ENCODE measurements around the gene ELMO1.

The ELMO1 gene

DNA sequence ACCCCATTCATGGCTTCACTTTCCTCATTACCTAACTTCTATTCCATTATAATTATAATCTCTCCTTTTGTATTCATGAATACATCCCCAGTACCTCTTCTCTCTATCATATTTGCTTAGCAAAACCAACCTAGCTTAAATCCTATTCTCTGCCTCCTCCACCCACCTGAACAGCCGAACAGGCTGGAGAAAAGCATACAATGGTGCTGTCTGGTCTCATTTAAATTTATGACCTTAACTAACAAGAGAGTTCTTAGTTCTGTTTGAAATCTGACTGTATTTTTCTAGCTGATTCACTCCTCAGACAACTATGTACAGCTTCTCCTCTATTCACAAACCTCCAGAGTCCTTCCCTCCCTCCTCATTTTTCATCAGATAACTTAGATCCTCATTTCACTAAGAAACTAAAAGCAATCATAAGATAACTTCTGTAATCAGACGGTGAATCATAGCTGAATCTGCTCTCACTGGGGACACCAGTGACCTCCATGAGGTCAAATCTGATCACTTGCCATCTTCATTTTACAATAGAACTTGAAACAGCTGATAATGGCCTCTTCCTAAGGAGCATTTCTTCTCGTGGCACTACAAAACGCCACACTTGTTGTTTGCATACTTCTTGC is 490.4 kb downstream of the ELMO1 start:
- Mint-ChIP-seq H3K9me3 (no peaks in the 10 kb centered on the region), H3K36me3 (peaks cover 17% of the 10 kb centered on the region), H3K27me3 (no peaks in the 10 kb centered on the region), H3K4me3 (no peak overlapping the region), H3K4me1 (peaks cover 22% of the 10 kb centered on the region), H3K27ac (no peak overlapping the region)
- no peak for ATAC-seq

DNA sequence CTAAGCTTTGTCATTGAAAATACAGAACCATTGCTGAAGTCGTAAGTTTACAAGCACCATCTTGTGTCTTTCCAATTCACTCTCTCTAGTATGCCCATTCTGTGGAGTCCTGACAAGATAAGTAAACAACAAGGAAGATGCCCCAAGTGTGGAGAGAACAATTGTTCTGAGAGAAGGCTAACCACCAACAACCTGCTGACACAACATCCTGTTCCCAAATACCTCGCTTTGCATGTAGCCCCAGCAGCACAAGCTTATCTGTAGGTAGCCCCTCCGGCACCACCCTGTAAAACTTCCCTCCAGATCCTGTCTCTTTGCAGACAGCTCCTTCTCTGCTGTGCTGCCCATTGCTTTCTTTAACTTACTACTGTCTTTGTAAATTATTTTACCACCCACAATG is 491.0 kb downstream of the ELMO1 start:
- ATAC-seq: no peak
- no peak overlapping the region for H3K27ac Mint-ChIP-seq
- peaks cover 21% of the 10 kb centered on the region for H3K4me1 Mint-ChIP-seq
- no peaks in the 10 kb centered on the region for H3K27me3 Mint-ChIP-seq
- no peak overlapping the region for H3K4me3 Mint-ChIP-seq
- peaks cover 13% of the 10 kb centered on the region for H3K36me3 Mint-ChIP-seq
- no peaks in the 10 kb centered on the region for H3K9me3 Mint-ChIP-seq

DNA sequence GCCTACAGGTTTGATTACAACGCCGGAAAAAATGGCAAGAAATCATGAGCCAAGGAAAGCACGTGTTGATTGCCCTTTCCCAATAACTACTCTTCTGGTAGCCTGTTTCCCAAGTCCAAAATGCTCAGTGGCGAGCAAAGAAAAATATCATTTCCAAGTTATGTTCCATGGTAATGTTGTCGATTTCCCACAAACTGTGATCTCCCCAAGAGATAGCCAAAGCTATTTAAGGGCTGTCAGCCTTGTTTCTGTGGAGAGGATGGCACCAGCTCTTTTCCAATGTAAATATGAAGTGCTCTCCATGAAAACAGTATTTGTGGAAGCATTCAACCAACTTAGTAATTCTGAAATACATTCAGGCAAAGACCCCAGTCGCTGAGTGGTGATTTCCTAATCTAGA is 491.9 kb downstream of the ELMO1 start:
- Mint-ChIP-seq H3K27ac (no peak overlapping the region), H3K36me3 (peaks cover 14% of the 10 kb centered on the region), H3K4me3 (no peak overlapping the region), H3K4me1 (peaks cover 22% of the 10 kb centered on the region), H3K9me3 (no peaks in the 10 kb centered on the region), H3K27me3 (no peaks in the 10 kb centered on the region)
- no peak for ATAC-seq

- Mint-ChIP-seq H3K9me3 (no peaks in the 10 kb centered on the region), H3K36me3 (peaks cover 21% of the 10 kb centered on the region), H3K4me1 (peaks cover 34% of the 10 kb centered on the region), H3K27ac (no peak overlapping the region), H3K4me3 (no peak overlapping the region), H3K27me3 (no peaks in the 10 kb centered on the region)
- no peak for ATAC-seq
Observed at GRCh38 chr7:36955456-36956129, 493.1 kb downstream of the ELMO1 start.

GRCh38 chr7:36951257-36951697 is 497.4 kb downstream of the ELMO1 start:
- Mint-ChIP-seq H3K4me3 (no peak overlapping the region), H3K27me3 (no peaks in the 10 kb centered on the region), H3K4me1 (peaks cover 71% of the 10 kb centered on the region), H3K27ac (peak overlapping the region; percentile 1), H3K36me3 (peaks cover 60% of the 10 kb centered on the region), H3K9me3 (peaks cover 9% of the 10 kb centered on the region)
- ATAC-seq: peak; percentile 85

DNA sequence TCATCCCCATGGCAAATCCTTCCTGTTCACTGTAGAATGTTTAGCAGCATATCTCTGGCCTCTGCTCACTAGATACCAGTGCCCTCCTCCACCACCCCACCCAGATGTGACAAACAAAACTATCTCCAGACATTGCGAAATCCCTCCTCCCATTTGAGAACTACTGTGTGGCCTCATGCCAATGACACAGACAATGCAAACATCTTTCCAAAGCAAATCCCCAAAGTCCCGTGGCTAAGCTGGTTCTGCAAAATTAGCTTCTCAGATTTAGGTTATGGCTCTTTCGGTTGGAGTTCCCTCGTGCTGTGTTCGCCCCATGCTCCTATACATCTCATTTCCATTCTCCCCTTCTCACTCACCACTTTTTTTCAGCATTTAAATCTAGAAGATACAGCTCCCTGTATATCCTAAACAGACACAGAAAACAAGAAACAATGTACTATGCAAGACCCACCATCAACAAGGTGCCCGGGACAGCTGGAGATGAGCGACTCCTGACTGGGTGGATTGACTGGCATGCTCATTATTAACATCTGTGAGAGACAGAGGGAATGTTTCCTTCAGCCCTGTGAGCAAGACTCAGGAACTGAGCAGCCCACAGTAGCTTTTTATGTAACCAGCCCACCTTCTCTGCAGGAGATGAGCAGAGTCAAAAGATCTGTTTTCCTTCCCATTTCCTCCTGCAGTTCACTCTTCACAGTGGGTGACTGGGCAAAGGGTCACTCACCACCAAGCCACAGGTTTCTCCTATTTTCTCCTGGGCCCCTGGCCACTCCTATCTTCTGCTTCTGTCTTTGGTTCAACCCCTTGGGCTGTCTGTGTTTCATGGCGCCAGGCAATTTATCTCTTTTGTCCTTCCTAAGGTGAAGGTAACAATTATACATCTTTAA is 498.7 kb downstream of the ELMO1 start:
- H3K27ac Mint-ChIP-seq: no peak overlapping the region
- no peaks in the 10 kb centered on the region for H3K27me3 Mint-ChIP-seq
- peaks cover 71% of the 10 kb centered on the region for H3K4me1 Mint-ChIP-seq
- H3K36me3 Mint-ChIP-seq: peaks cover 60% of the 10 kb centered on the region
- H3K9me3 Mint-ChIP-seq: peaks cover 9% of the 10 kb centered on the region
- ATAC-seq: no peak
- no peak overlapping the region for H3K4me3 Mint-ChIP-seq

DNA sequence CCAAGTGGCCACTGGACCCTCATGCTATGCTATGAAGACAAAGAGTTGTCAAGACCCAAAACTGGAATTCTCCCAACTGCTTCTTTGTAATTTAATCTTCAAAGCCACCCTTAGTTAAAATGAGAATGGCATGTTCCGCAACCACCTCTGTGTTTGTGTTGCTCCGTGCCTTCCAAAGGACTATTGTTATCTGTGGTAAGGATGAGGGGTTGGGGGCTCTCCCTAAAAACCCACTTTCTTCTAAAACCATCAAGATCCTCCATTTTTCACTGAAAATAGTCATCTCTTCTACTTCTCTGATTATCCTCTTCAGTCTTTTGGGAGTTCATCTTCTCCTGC is 502.3 kb downstream of the ELMO1 start:
- Mint-ChIP-seq H3K4me1 (peaks cover 84% of the 10 kb centered on the region), H3K9me3 (peaks cover 9% of the 10 kb centered on the region), H3K36me3 (peaks cover 68% of the 10 kb centered on the region)

GRCh38 chr7:36945612-36946400 is 502.9 kb downstream of the ELMO1 start:
- H3K9me3 Mint-ChIP-seq: peaks cover 9% of the 10 kb centered on the region
- H3K27me3 Mint-ChIP-seq: no peaks in the 10 kb centered on the region
- no peak overlapping the region for H3K4me3 Mint-ChIP-seq
- peaks cover 68% of the 10 kb centered on the region for H3K36me3 Mint-ChIP-seq
- no peak overlapping the region for H3K27ac Mint-ChIP-seq
- H3K4me1 Mint-ChIP-seq: peaks cover 79% of the 10 kb centered on the region
- ATAC-seq: no peak

More for the DNA sequence above, 502.3 kb downstream of the ELMO1 start:
- H3K27ac Mint-ChIP-seq: no peak overlapping the region
- no peak for ATAC-seq
- no peaks in the 10 kb centered on the region for H3K27me3 Mint-ChIP-seq
- H3K4me3 Mint-ChIP-seq: no peak overlapping the region

DNA sequence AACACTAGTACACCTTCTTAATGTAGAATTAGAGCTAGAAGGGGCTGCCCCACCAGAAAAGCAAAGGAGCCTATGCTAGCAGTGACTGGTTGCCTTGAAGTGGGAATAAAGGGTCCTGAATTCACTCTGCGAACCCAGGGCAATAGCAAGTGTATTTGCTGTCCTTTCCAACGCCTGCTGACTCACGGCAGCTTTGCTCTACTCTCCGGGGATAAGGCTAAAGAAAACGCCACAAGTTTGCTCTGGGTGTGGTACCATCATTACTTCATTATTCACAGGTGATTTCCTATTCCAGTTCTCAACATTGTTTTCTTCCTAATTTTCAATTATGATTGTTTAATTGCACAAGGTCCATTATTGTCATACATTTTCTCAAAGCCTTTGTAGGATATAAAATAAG is 503.8 kb downstream of the ELMO1 start:
- no peak overlapping the region for H3K27ac Mint-ChIP-seq
- peaks cover 68% of the 10 kb centered on the region for H3K36me3 Mint-ChIP-seq
- H3K4me1 Mint-ChIP-seq: peaks cover 69% of the 10 kb centered on the region
- peaks cover 12% of the 10 kb centered on the region for H3K9me3 Mint-ChIP-seq
- H3K4me3 Mint-ChIP-seq: no peak overlapping the region
- ATAC-seq: no peak
- no peaks in the 10 kb centered on the region for H3K27me3 Mint-ChIP-seq

DNA sequence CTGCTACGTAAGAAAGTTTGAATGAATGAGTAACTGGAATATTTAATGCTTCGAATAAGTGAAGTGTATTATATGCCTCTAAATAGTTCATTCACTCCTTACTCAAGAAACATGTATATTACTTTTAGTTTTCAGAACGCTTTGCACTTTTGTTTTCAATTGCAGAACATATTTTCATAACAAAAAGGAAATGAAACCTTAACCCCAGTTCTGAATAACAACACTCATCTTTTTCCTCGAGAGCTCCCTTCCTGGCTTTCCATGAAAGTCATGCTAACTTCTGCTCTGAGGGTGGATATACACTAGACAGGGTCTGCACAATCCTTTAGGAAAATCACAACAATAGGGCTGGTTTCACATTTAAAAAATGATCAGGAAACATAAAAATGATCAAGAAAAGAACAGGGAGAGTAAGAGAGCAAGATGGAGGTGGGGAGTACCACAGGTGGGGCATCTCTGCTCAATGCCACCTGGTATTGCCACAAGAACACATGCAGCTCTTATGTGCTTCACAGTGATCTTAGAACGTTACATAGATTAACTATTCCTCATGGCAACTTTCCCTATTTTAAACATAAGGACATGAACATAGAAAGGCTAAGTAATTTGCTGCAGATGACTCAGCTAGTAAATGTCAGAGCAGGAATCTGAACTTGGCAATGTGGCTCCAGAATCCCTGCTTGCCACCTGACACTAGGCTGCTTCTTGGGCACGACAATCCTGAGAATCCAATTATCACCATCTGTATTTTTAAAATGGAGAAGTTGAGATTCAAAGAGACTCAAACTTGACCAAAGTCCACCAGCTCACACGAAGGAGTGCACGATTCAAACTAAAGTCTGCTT is 504.9 kb downstream of the ELMO1 start:
- Mint-ChIP-seq H3K27me3 (no peaks in the 10 kb centered on the region), H3K4me1 (peaks cover 60% of the 10 kb centered on the region), H3K36me3 (peaks cover 67% of the 10 kb centered on the region), H3K27ac (peak overlapping the region; percentile 53), H3K9me3 (peaks cover 15% of the 10 kb centered on the region), H3K4me3 (peak overlapping the region; percentile 54)
- peak; percentile 70 for ATAC-seq

DNA sequence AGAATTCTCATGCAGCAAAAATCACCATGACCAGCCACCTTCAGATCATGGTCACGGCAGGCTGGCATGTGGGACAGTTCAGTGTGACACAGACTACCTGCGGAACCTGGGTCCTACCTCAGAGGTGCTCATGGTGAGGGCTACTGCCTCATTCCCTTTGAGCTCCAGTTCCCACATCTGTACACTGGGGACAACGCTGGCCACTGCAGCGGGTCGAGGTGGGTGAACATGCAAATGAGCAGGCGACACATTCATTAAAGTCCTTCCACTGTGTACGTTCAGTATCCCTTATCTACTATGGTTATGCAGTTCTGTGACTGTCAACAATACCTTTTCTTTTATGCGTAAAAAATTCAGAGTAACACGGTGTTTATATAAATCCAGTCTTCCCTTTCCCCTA is 505.7 kb downstream of the ELMO1 start:
- peak overlapping the region; percentile 53 for H3K27ac Mint-ChIP-seq

DNA sequence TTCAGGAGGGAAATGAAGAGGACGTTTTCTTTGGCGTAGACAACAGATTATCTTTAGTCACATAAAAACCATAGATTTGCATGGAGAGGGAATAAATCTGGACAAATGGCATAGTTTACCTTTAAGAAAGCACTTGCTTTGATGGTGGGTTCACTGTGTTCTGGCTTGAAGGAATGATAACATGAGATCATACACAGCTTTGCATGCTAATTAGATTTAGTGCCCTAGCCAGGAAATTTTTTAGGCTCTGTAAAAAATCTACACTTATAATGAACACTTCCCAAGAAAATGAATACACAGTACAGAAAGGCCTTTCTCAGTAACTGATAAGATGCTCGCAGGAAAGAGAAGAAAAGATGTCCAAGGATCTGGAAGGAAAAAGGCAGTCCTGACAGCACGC is 506.1 kb downstream of the ELMO1 start:
- H3K36me3 Mint-ChIP-seq: peaks cover 70% of the 10 kb centered on the region
- H3K27me3 Mint-ChIP-seq: no peaks in the 10 kb centered on the region
- H3K27ac Mint-ChIP-seq: no peak overlapping the region
- no peak for ATAC-seq
- no peak overlapping the region for H3K4me3 Mint-ChIP-seq
- peaks cover 14% of the 10 kb centered on the region for H3K9me3 Mint-ChIP-seq
- peaks cover 51% of the 10 kb centered on the region for H3K4me1 Mint-ChIP-seq

More for the DNA sequence above, 505.7 kb downstream of the ELMO1 start:
- Mint-ChIP-seq H3K4me3 (no peak overlapping the region), H3K27me3 (no peaks in the 10 kb centered on the region), H3K4me1 (peaks cover 55% of the 10 kb centered on the region), H3K9me3 (peaks cover 18% of the 10 kb centered on the region), H3K36me3 (peaks cover 70% of the 10 kb centered on the region)
- no peak for ATAC-seq

DNA sequence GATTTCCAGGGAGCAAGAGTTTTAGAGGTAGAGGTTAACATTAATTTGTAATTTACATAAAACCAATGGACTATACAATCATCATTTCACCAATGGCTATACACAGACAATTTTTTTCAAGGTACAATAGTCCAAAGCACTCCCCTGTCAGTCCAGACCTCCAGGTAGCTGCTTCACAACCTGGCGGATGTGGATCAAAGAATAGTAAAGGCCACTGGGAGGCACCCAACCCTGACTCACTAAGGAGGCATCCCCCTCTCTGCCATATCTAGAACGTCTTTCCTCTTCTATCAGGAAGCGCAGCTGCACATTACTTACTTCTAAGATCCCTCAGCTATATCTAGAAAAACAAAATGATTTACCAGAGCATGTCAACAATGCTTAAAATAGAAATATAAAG is 506.6 kb downstream of the ELMO1 start:
- peaks cover 17% of the 10 kb centered on the region for H3K9me3 Mint-ChIP-seq
- peaks cover 70% of the 10 kb centered on the region for H3K36me3 Mint-ChIP-seq
- peaks cover 46% of the 10 kb centered on the region for H3K4me1 Mint-ChIP-seq
- no peak for ATAC-seq
- H3K4me3 Mint-ChIP-seq: no peak overlapping the region
- no peak overlapping the region for H3K27ac Mint-ChIP-seq
- H3K27me3 Mint-ChIP-seq: no peaks in the 10 kb centered on the region

DNA sequence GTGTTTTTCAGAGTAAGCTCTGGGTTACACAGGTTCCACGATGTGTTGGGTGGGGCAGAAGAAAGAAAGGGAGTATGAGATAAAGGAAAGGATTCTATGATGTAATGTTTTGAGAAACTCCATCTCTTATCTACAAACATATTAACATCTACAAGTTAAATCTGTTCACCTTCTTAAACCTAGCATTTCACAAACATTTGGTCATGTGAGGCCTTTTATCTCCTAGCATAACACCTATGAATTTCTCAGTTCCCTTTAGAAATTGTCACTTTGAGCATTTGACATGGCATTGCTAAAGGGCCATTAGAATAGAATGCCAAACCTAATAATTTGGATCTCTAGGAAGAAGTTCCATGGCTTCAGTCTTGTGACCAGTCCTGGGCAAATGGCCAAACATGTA is 507.3 kb downstream of the ELMO1 start:
- no peak overlapping the region for H3K27ac Mint-ChIP-seq
- ATAC-seq: no peak
- peaks cover 70% of the 10 kb centered on the region for H3K36me3 Mint-ChIP-seq
- H3K9me3 Mint-ChIP-seq: peaks cover 16% of the 10 kb centered on the region
- peaks cover 39% of the 10 kb centered on the region for H3K4me1 Mint-ChIP-seq
- no peak overlapping the region for H3K4me3 Mint-ChIP-seq
- H3K27me3 Mint-ChIP-seq: no peaks in the 10 kb centered on the region

All from stimulated activated memory B cell treated with anti-CD40 and anti-IgM and Interleukin-4, amounts not matched to agents 10 μg/mL and 1 μg/mL and 100 μg/mL, for 72 hours (primary cell).